ENCODE data around the gene VPS72. TPM values are rescaled to one million over a fixed set of nuclear protein-coding genes. Genes with fewer than 3 reads are reported as not detected.

The VPS72 gene
- total RNA-seq, 2 experiments from 2014 or later = 47.4 to 61.0 TPM

GRCh38 chr1:151144474-151145303, 45.3 kb downstream of the VPS72 start:
- CTCF ChIA-PET = interaction anchor here (0.8 to 3.0 kb wide), 6 partner anchors 10 to 119 kb away, joined by 3 to 18 read pairs (median 9); partner anchors contain the start of gene TNFAIP8L2
- H3K27ac Mint-ChIP-seq = no peak overlapping the region

GRCh38 chr1:151143986-151144385, 46.0 kb downstream of the VPS72 start:
- DNase-seq (no peak), ATAC-seq (no peak)
- ChIA-PET CTCF (interaction anchor here (1.0 to 3.0 kb wide), 6 partner anchors 8 to 119 kb away, joined by 3 to 18 read pairs (median 11); partner anchors contain the start of gene TNFAIP8L2), POLR2A (interaction anchor here (5.1 kb wide), 1 partner anchor 13 kb away, joined by 21 read pairs; the partner anchor contains the start of gene TNFAIP8L2)
- H3K9me3 Mint-ChIP-seq = no peaks in the 10 kb centered on the region
- H3K36me3 Mint-ChIP-seq (ENCODE audit: low read depth) = no peaks in the 10 kb centered on the region
- H3K27me3 Mint-ChIP-seq = peaks cover 3% of the 10 kb centered on the region
- TF ChIP-seq CTCF (IDR thresholded peaks at IDR 0.05) = no peak
- H3K27ac Mint-ChIP-seq = no peak overlapping the region
- peaks cover 6% of the 10 kb centered on the region for H3K4me1 Mint-ChIP-seq (ENCODE audit: low read depth)
- H3K4me3 Mint-ChIP-seq = no peak overlapping the region
- intact Hi-C loops (cut with micrococcal nuclease) = no loop called here

More at GRCh38 chr1:151144474-151145303, 45.3 kb downstream of the VPS72 start:
- no peak for ATAC-seq
- Mint-ChIP-seq H3K4me3 (no peak overlapping the region), H3K36me3 (ENCODE audit: low read depth) (no peaks in the 10 kb centered on the region), H3K27me3 (peaks cover 3% of the 10 kb centered on the region), H3K4me1 (ENCODE audit: low read depth) (peaks cover 6% of the 10 kb centered on the region), H3K9me3 (no peaks in the 10 kb centered on the region)
- no peak for TF ChIP-seq CTCF (IDR thresholded peaks at IDR 0.05)
- DNase-seq = no peak
- intact Hi-C loops (cut with micrococcal nuclease) = no loop called here
- POLR2A ChIA-PET = interaction anchor here (0.9 to 5.1 kb wide), 2 partner anchors 12 to 16 kb away, joined by 3 to 21 read pairs; partner anchors contain the start of gene TNFAIP8L2

- Mint-ChIP-seq H3K27me3 (peaks cover 3% of the 10 kb centered on the region), H3K4me1 (ENCODE audit: low read depth) (peaks cover 6% of the 10 kb centered on the region), H3K27ac (no peak overlapping the region), H3K9me3 (no peaks in the 10 kb centered on the region), H3K36me3 (ENCODE audit: low read depth) (no peaks in the 10 kb centered on the region), H3K4me3 (no peak overlapping the region)
- ChIA-PET CTCF (interaction anchor here (1.0 to 3.0 kb wide), 5 partner anchors 9 to 119 kb away, joined by 3 to 18 read pairs (median 10); partner anchors contain the start of gene TNFAIP8L2), POLR2A (interaction anchor here (5.1 kb wide), 1 partner anchor 14 kb away, joined by 21 read pairs; the partner anchor contains the start of gene TNFAIP8L2)
- ATAC-seq (no peak), DNase-seq (no peak)
- intact Hi-C loops (cut with micrococcal nuclease) = no loop called here
- no peak for TF ChIP-seq CTCF (IDR thresholded peaks at IDR 0.05)
These were observed 47.0 kb downstream of the VPS72 start for GRCh38 chr1:151143057-151143435.

- DNase-seq (no peak), ATAC-seq (no peak)
- peaks cover 3% of the 10 kb centered on the region for H3K27me3 Mint-ChIP-seq
- no peak overlapping the region for H3K4me3 Mint-ChIP-seq
- no peak for TF ChIP-seq CTCF (IDR thresholded peaks at IDR 0.05)
- no peak overlapping the region for H3K27ac Mint-ChIP-seq
- ChIA-PET POLR2A (interaction anchor here (0.6 to 5.1 kb wide), 5 partner anchors 11 to 118 kb away, joined by 3 to 21 read pairs (median 3); partner anchors contain the start of gene TNFAIP8L2), CTCF (interaction anchor here (2.1 to 3.0 kb wide), 4 partner anchors 11 to 42 kb away, joined by 10 to 18 read pairs (median 12); partner anchors contain the start of gene TNFAIP8L2)
- H3K4me1 Mint-ChIP-seq (ENCODE audit: low read depth) = peaks cover 6% of the 10 kb centered on the region
- H3K36me3 Mint-ChIP-seq (ENCODE audit: low read depth) = no peaks in the 10 kb centered on the region
- intact Hi-C loops (cut with micrococcal nuclease) = no loop called here
- no peaks in the 10 kb centered on the region for H3K9me3 Mint-ChIP-seq
These were observed 47.5 kb downstream of the VPS72 start for GRCh38 chr1:151142411-151143056.
